Neural cell (in vitro differentiated cells): ENCODE results near the gene FAM219B. TPM values are rescaled to one million over a fixed set of nuclear protein-coding genes. Genes with fewer than 3 reads are reported as not detected.

Experiments used
- H2AFZ ChIP-seq: fragments of 200-600, 300-800 bp; sonication (generic), shearing (Covaris generic); 2 replicates; pipeline ENCODE4 v1.6.0; 2014; ENCODE audit warnings: low read depth, mild to moderate bottlenecking, antibody characterized with exemption, low read length, moderate library complexity
- H3F3A ChIP-seq: fragments of 200-600 bp; shearing (Covaris generic); 2 replicates; pipeline ENCODE4 v1.6.1; 2016; ENCODE audit warnings: mild to moderate bottlenecking, moderate library complexity, mixed read lengths, antibody characterized with exemption, low read length; ENCODE audit not compliant: insufficient read depth, poor library complexity, severe bottlenecking
- H3K27ac ChIP-seq: fragments of 200-600, 300-800 bp; sonication (generic), shearing (Covaris generic); 2 replicates; pipeline ENCODE4 v1.5.1; 2014; ENCODE audit warnings: mild to moderate bottlenecking, low read length, moderate library complexity
- H3K27me3 ChIP-seq: fragments of 300-800, 200-600 bp; sonication (generic), shearing (Covaris generic); 2 replicates; pipeline ENCODE4 v1.6.0; 2014; ENCODE audit warnings: mild to moderate bottlenecking, low read depth, low read length, moderate library complexity; ENCODE audit not compliant: insufficient read depth
- H3K36me3 ChIP-seq: fragments of 300-800, 200-600 bp; sonication (generic), shearing (Covaris generic); 2 replicates; pipeline ENCODE4 v1.5.1; 2014; ENCODE audit warnings: mild to moderate bottlenecking, antibody characterized with exemption, low read length, moderate library complexity; ENCODE audit not compliant: insufficient read depth
- H3K4me2 ChIP-seq: fragments of 300-800, 200-600 bp; sonication (generic), shearing (Covaris generic); 2 replicates; pipeline ENCODE4 v1.6.0; 2014; ENCODE audit warnings: mild to moderate bottlenecking, low read length
- H3K4me3 ChIP-seq: fragments of 300-800, 200-600 bp; sonication (generic), shearing (Covaris generic); 2 replicates; pipeline ENCODE4 v1.5.1; 2014; ENCODE audit warnings: mild to moderate bottlenecking, low read length, moderate library complexity
- H3K79me2 ChIP-seq: fragments of 200-600 bp; shearing (Covaris generic); replicated peaks from 2 replicates; pipeline ENCODE4 v1.6.0; 2014; ENCODE audit warnings: mild to moderate bottlenecking, low read length, moderate library complexity; ENCODE audit not compliant: insufficient read depth
- H3K9ac ChIP-seq: fragments of 300-800, 200-600 bp; sonication (generic), shearing (Covaris generic); 2 replicates; pipeline ENCODE4 v1.6.1; 2016; ENCODE audit warnings: mild to moderate bottlenecking, low read length, mixed read lengths
- H3K9me2 ChIP-seq: fragments of 200-600 bp; shearing (Covaris generic); 2 replicates; pipeline ENCODE4 v1.6.1; 2016; ENCODE audit warnings: mild to moderate bottlenecking, low read length, mixed read lengths; ENCODE audit not compliant: insufficient read depth
- H3K9me3 ChIP-seq: fragments of 200-600, 300-800 bp; sonication (generic), shearing (Covaris generic); 2 replicates; pipeline ENCODE4 v1.6.1; 2016; ENCODE audit warnings: mild to moderate bottlenecking, mixed run types, low read length, moderate library complexity, mixed read lengths
- H4K20me1 ChIP-seq: fragments of 200-600 bp; shearing (Covaris generic); 2 replicates; pipeline ENCODE4 v1.6.1; 2016; ENCODE audit warnings: mild to moderate bottlenecking, mixed run types; ENCODE audit not compliant: insufficient read depth
- CTCF ChIP-seq: fragments of 450-650 bp; IDR thresholded peaks from 2 replicates; pipeline ENCODE4 v1.5.1; 2014; ENCODE audit warnings: antibody characterized with exemption, mild to moderate bottlenecking, moderate library complexity; ENCODE audit not compliant: poor library complexity, severe bottlenecking
- EP300 ChIP-seq: fragments of 450-650 bp; conservative IDR thresholded peaks from 2 replicates; pipeline ENCODE4 v1.6.1; 2014; ENCODE audit warnings: antibody characterized with exemption, mild to moderate bottlenecking, moderate library complexity; ENCODE audit not compliant: poor library complexity, severe bottlenecking
- EZH2 ChIP-seq: fragments of 200-600, 300-800 bp; shearing (Covaris generic), sonication (generic); IDR thresholded peaks from 2 replicates; pipeline ENCODE4 v1.6.1; 2014; ENCODE audit warnings: antibody characterized with exemption, low read length, borderline replicate concordance, mild to moderate bottlenecking; ENCODE audit not compliant: insufficient read depth, poor library complexity, severe bottlenecking
- MXI1 ChIP-seq: fragments of 450-650 bp; conservative IDR thresholded peaks from 2 replicates; pipeline ENCODE4 v1.6.1; 2014; ENCODE audit warnings: antibody characterized with exemption, mild to moderate bottlenecking; ENCODE audit not compliant: poor library complexity, severe bottlenecking
- POLR2AphosphoS5 ChIP-seq: IDR thresholded peaks from 2 replicates; pipeline ENCODE4 v1.6.1; 2012
- RAD21 ChIP-seq: fragments of 450-650 bp; conservative IDR thresholded peaks from 2 replicates; pipeline ENCODE4 v1.6.1; 2014; ENCODE audit warnings: antibody characterized with exemption, mild to moderate bottlenecking, moderate library complexity
- REST ChIP-seq: IDR thresholded peaks from 2 replicates; pipeline ENCODE4 v1.6.1; 2012; ENCODE audit warnings: borderline replicate concordance
- SMC3 ChIP-seq: fragments of 450-650 bp; conservative IDR thresholded peaks from 2 replicates; pipeline ENCODE4 v1.6.1; 2014; ENCODE audit warnings: antibody characterized with exemption, mild to moderate bottlenecking, moderate library complexity; ENCODE audit not compliant: poor library complexity
- TAF1 ChIP-seq: IDR thresholded peaks from 2 replicates; pipeline ENCODE4 v1.6.1; 2012; ENCODE audit warnings: low read depth
- polyA plus RNA-seq: library from polyadenylated mRNA; depleted of rRNA; stranded (reverse); fragments of >200 nt; gene quantifications from 2 replicates; pipeline ENCODE4 v1.2.3, GENCODE V29; 2014

The FAM219B gene
- polyA plus RNA-seq, 1 donor from 2014 or later, result 250 TPM

GRCh38 chr15:74882528-74882927 lies 24.1 kb downstream of the FAM219B start:
- no peaks in the 10 kb centered on the region for H3K27me3 ChIP-seq
- no peaks in the 10 kb centered on the region for H3K9me3 ChIP-seq
- TF ChIP-seq CTCF (no peak), EZH2 (no peak), SMC3 (no peak), TAF1 (no peak), REST (no peak), EP300 (no peak), RAD21 (no peak), MXI1 (no peak), POLR2AphosphoS5 (no peak)
- H3K9me2 ChIP-seq, result no peaks in the 10 kb centered on the region
- H4K20me1 ChIP-seq, result no peaks in the 10 kb centered on the region
- no peaks in the 10 kb centered on the region for H3F3A ChIP-seq
- no peak overlapping the region for H3K4me2 ChIP-seq
- no peak overlapping the region for H2AFZ ChIP-seq
- H3K79me2 ChIP-seq, result no peaks in the 10 kb centered on the region
- no peak overlapping the region for H3K9ac ChIP-seq
- no peak overlapping the region for H3K4me3 ChIP-seq
- H3K36me3 ChIP-seq, result no peaks in the 10 kb centered on the region
- H3K27ac ChIP-seq, result no peak overlapping the region

- TF ChIP-seq EZH2 (no peak), MXI1 (no peak), RAD21 (no peak), TAF1 (no peak), REST (no peak), EP300 (no peak), CTCF (no peak), POLR2AphosphoS5 (no peak)
- Histone ChIP-seq H3K27ac (no peak overlapping the region), H3K27me3 (no peaks in the 10 kb centered on the region), H3F3A (no peaks in the 10 kb centered on the region), H3K9me3 (no peaks in the 10 kb centered on the region), H3K9ac (no peak overlapping the region), H3K36me3 (no peaks in the 10 kb centered on the region), H3K79me2 (no peaks in the 10 kb centered on the region), H3K4me3 (no peak overlapping the region), H2AFZ (no peak overlapping the region), H4K20me1 (no peaks in the 10 kb centered on the region), H3K9me2 (no peaks in the 10 kb centered on the region), H3K4me2 (no peak overlapping the region)
These were observed 28.4 kb downstream of the FAM219B start for GRCh38 chr15:74878273-74878672.
